Panc1 (cell line): ENCODE measurements around the gene TMEM273. TPM values are rescaled to one million over a fixed set of nuclear protein-coding genes. Genes with fewer than 3 reads are reported as not detected.

Experiments used
- ATAC-seq: fragments of 200-7000 bp; cut with Tn5 transposase; 2 replicates; pipeline ENCODE4 v1.9.1; 2020; ENCODE audit warnings: mild to moderate bottlenecking, moderate library complexity
- BruUV-seq: library from RNA; stranded (reverse); fragments of 400-500 nt; replicated peaks from 2 replicates; lab custom pipeline; 2021; lab: Mats Ljungman, UMichigan
- CTCF ChIA-PET: fragments of 300-600 bp; sonication (Branson Sonifier 250); formaldehyde crosslinking; loops from one replicate; lab custom pipeline; 2022; ENCODE audit warnings: antibody characterized with exemption; lab: Charles Lee
- POLR2A ChIA-PET: fragments of 300-600 bp; sonication (Branson Sonifier 250); formaldehyde crosslinking; loops from one replicate; lab custom pipeline; 2022; ENCODE audit warnings: antibody characterized with exemption; lab: Charles Lee
- DNase-seq: peaks from one replicate; pipeline ENCODE4 v3.0.0-alpha.2; 2010; ENCODE audit warnings: low read depth, low spot score
- H3K27ac ChIP-seq: 2 replicates; pipeline ENCODE4 v1.5.1; 2011; ENCODE audit warnings: mild to moderate bottlenecking, low read length, inconsistent platforms
- H3K27me3 ChIP-seq: fragments of 200-500 bp; sonication (Bioruptor generic); 2 replicates; pipeline ENCODE4 v1.6.0; 2014; ENCODE audit warnings: low read length, inconsistent platforms; ENCODE audit not compliant: control insufficient read depth, insufficient read depth
- H3K36me3 ChIP-seq: fragments of 200-500 bp; sonication (Bioruptor generic); 2 replicates; pipeline ENCODE4 v1.5.1; 2014; ENCODE audit warnings: inconsistent platforms, mild to moderate bottlenecking, low read length, moderate library complexity; ENCODE audit not compliant: control insufficient read depth, insufficient read depth
- H3K4me1 ChIP-seq: 2 replicates; pipeline ENCODE4 v1.5.1; 2011; ENCODE audit warnings: inconsistent platforms, mild to moderate bottlenecking, low read length, moderate library complexity; ENCODE audit not compliant: control insufficient read depth, insufficient read depth
- H3K4me3 ChIP-seq, 2 experiments: 2 replicates each; pipeline ENCODE4 v1.5.1; 2011 to 2012; ENCODE audit warnings: low read depth in 2 of 2, low read length in 2 of 2, mild to moderate bottlenecking in 2 of 2, inconsistent platforms in 1 of 2, moderate library complexity in 1 of 2
- H3K9me3 ChIP-seq: fragments of 200-500 bp; sonication (Bioruptor generic); 2 replicates; pipeline ENCODE4 v1.5.1; 2014; ENCODE audit warnings: low read depth, mild to moderate bottlenecking, inconsistent platforms, low read length, moderate library complexity; ENCODE audit not compliant: control insufficient read depth, insufficient read depth
- CTCF ChIP-seq: fragments of 450-650 bp; IDR thresholded peaks from 2 replicates; pipeline ENCODE4 v1.5.1; 2017; ENCODE audit warnings: mild to moderate bottlenecking
- POLR2AphosphoS5 ChIP-seq: IDR thresholded peaks from 2 replicates; pipeline ENCODE4 v1.6.1; 2012; ENCODE audit warnings: mild to moderate bottlenecking, low read depth, low read length, moderate library complexity
- REST ChIP-seq, 2 experiments: IDR thresholded peaks; 2 replicates each; pipeline ENCODE4 v1.6.1; 2011 to 2012; ENCODE audit warnings: low read depth in 2 of 2, control low read depth in 1 of 2, low read length in 1 of 2, mild to moderate bottlenecking in 1 of 2, moderate library complexity in 1 of 2; ENCODE audit not compliant: insufficient read depth in 1 of 2
- SIN3A ChIP-seq: IDR thresholded peaks from 2 replicates; pipeline ENCODE4 v1.6.1; 2012; ENCODE audit warnings: low read depth, mild to moderate bottlenecking, low read length, moderate library complexity, borderline replicate concordance; ENCODE audit not compliant: insufficient read depth
- TCF7L2 ChIP-seq: IDR thresholded peaks from 2 replicates; pipeline ENCODE4 v1.6.1; 2011; ENCODE audit warnings: mild to moderate bottlenecking, low read depth, low read length, inconsistent platforms
- in situ Hi-C: cut with HindIII; loops from 2 replicates; pipeline ENCODE4 v1.10.0; 2016; ENCODE audit warnings: low sequenced_read_pairs, low pct_unique_long_range_greater_than_20kb
- intact Hi-C: fragments of 100-400 bp; cut with micrococcal nuclease; formaldehyde crosslinking; loops from one replicate; pipeline ENCODE4 v1.10.0; 2022; ENCODE audit not compliant: unreplicated experiment
- total RNA-seq: library from RNA; stranded (reverse); gene quantifications from one replicate; pipeline ENCODE4 v1.2.1, GENCODE V29; 2021; ENCODE audit not compliant: unreplicated experiment

Gene TMEM273
- total RNA-seq, 1 experiment from 2014 or later = 0.23 TPM

- no peak for DNase-seq
- ChIA-PET CTCF (no interaction called here), POLR2A (no interaction called here)
- H3K9me3 ChIP-seq = no peaks in the 10 kb centered on the region
- in situ Hi-C loops (no loop called here), intact Hi-C loops (no loop called here)
- TF ChIP-seq TCF7L2 (no peak), CTCF (no peak), SIN3A (no peak), REST (IDR thresholded peaks at IDR 0.05; ENCODE audit: insufficient read depth in 1 of 2, low read depth in 2 of 2, low read length in 1 of 2) (no peak), POLR2AphosphoS5 (no peak)
- no peaks in the 10 kb centered on the region for H3K4me1 ChIP-seq
- peaks cover 15% of the 10 kb centered on the region for H3K27me3 ChIP-seq
- no peak for ATAC-seq
- BruUV-seq = no TSS peak
- H3K4me3 ChIP-seq = no peak overlapping the region
- H3K27ac ChIP-seq = no peak overlapping the region
- no peaks in the 10 kb centered on the region for H3K36me3 ChIP-seq
Observed at GRCh38 chr10:49158404-49158803, 29.8 kb downstream of the TMEM273 start.

GRCh38 chr10:49157229-49157628 is 31.0 kb downstream of the TMEM273 start:
- CTCF ChIA-PET = no interaction called here
- no TSS peak for BruUV-seq
- H3K4me1 ChIP-seq = no peaks in the 10 kb centered on the region
- no peaks in the 10 kb centered on the region for H3K36me3 ChIP-seq
- intact Hi-C loops = no loop called here
- DNase-seq (no peak), ATAC-seq (no peak)
- no peak overlapping the region for H3K4me3 ChIP-seq
- peaks cover 20% of the 10 kb centered on the region for H3K27me3 ChIP-seq
- no peak overlapping the region for H3K27ac ChIP-seq
- in situ Hi-C loops = no loop called here
- TF ChIP-seq CTCF = no peak
- H3K9me3 ChIP-seq = no peaks in the 10 kb centered on the region
- POLR2A ChIA-PET = no interaction called here

GRCh38 chr10:49154641-49155040 is 33.5 kb downstream of the TMEM273 start:
- CTCF ChIA-PET = no interaction called here
- no peak overlapping the region for H3K27ac ChIP-seq
- H3K27me3 ChIP-seq = peaks cover 24% of the 10 kb centered on the region
- POLR2A ChIA-PET = no interaction called here
- H3K36me3 ChIP-seq = no peaks in the 10 kb centered on the region
- no peak overlapping the region for H3K4me3 ChIP-seq
- ATAC-seq (no peak), DNase-seq (no peak)
- no peaks in the 10 kb centered on the region for H3K9me3 ChIP-seq
- TF ChIP-seq POLR2AphosphoS5 = no peak
- in situ Hi-C loops = no loop called here
- H3K4me1 ChIP-seq = no peaks in the 10 kb centered on the region
- BruUV-seq = no TSS peak
- intact Hi-C loops = no loop called here
